KMS-11 (cell line): ENCODE data around the gene CCL2.

ENCODE experiments used
- H2AFZ ChIP-seq: fragments of 200-600 bp; sonication (generic); 2 replicates; pipeline ENCODE4 v1.6.1; 2016; ENCODE audit warnings: antibody characterized with exemption, mixed run types, low read depth
- H3K27ac ChIP-seq: fragments of 200-600 bp; sonication (generic); 2 replicates; pipeline ENCODE4 v1.6.1; 2016; ENCODE audit warnings: mild to moderate bottlenecking, mixed run types
- H3K27me3 ChIP-seq: fragments of 200-600 bp; sonication (generic); 2 replicates; pipeline ENCODE4 v1.6.1; 2017; ENCODE audit warnings: mild to moderate bottlenecking, low read depth, mixed run types, moderate library complexity; ENCODE audit not compliant: insufficient read depth
- H3K36me3 ChIP-seq: fragments of 200-600 bp; sonication (generic); 2 replicates; pipeline ENCODE4 v1.6.1; 2017; ENCODE audit warnings: mild to moderate bottlenecking, mixed run types; ENCODE audit not compliant: insufficient read depth
- H3K4me1 ChIP-seq: fragments of 200-600 bp; sonication (generic); 2 replicates; pipeline ENCODE4 v1.6.1; 2016; ENCODE audit warnings: mild to moderate bottlenecking, low read depth, mixed run types; ENCODE audit not compliant: poor library complexity, severe bottlenecking
- H3K4me2 ChIP-seq: fragments of 200-600 bp; sonication (generic); 2 replicates; pipeline ENCODE4 v1.7.0; 2016; ENCODE audit warnings: mild to moderate bottlenecking, mixed run types
- H3K4me3 ChIP-seq: fragments of 200-600 bp; sonication (generic); IDR thresholded peaks from 2 replicates; pipeline ENCODE4 v1.6.1; 2017; ENCODE audit warnings: low read depth, low read length, mixed read lengths; ENCODE audit not compliant: insufficient read depth
- H3K79me2 ChIP-seq: fragments of 200-600 bp; sonication (generic); 2 replicates; pipeline ENCODE4 v1.6.1; 2016; ENCODE audit warnings: low read depth, mixed run types; ENCODE audit not compliant: insufficient read depth
- H3K9ac ChIP-seq: fragments of 200-600 bp; sonication (generic); 2 replicates; pipeline ENCODE4 v1.6.1; 2016; ENCODE audit warnings: mild to moderate bottlenecking, mixed run types
- H4K20me1 ChIP-seq: fragments of 200-600 bp; sonication (generic); 2 replicates; pipeline ENCODE4 v1.6.1; 2016; ENCODE audit warnings: mild to moderate bottlenecking, mixed run types; ENCODE audit not compliant: insufficient read depth
- TF ChIP-seq, protein P1 (sequence below): fragments of 200-600 bp; sonication (generic); conservative IDR thresholded peaks from 2 replicates; pipeline ENCODE4 v1.6.1; 2017; ENCODE audit warnings: low read depth, mild to moderate bottlenecking, antibody characterized with exemption, low read length, moderate library complexity, mixed read lengths

CCL2 gene

DNA sequence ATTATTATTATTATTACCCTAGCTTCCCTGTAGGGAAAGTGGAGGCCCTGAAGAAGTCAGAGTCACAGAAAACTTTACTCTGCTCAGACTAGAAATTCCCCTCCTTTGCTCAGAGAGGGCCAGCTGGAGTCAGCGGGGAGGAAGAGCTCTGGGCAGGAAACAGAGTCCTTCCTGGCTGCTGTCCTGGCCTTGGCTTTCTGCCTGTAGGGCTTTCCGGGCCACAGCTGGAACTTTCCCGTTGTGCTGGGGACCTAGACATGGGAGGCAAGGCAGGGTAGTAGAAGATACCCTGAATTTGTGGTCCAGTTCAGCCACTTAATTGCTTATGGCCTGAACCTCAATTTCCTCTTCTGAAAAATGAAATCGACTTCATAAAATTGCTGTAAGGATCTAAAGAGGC is 14.0 kb upstream of the CCL2 start:
- Histone ChIP-seq H2AFZ (no peak overlapping the region), H4K20me1 (no peaks in the 10 kb centered on the region), H3K79me2 (no peaks in the 10 kb centered on the region), H3K36me3 (no peaks in the 10 kb centered on the region), H3K27me3 (no peaks in the 10 kb centered on the region), H3K4me3 (no peak overlapping the region), H3K4me2 (no peak overlapping the region), H3K9ac (no peak overlapping the region), H3K4me1 (no peaks in the 10 kb centered on the region), H3K27ac (no peak overlapping the region)
- TF ChIP-seq, protein P1, sequence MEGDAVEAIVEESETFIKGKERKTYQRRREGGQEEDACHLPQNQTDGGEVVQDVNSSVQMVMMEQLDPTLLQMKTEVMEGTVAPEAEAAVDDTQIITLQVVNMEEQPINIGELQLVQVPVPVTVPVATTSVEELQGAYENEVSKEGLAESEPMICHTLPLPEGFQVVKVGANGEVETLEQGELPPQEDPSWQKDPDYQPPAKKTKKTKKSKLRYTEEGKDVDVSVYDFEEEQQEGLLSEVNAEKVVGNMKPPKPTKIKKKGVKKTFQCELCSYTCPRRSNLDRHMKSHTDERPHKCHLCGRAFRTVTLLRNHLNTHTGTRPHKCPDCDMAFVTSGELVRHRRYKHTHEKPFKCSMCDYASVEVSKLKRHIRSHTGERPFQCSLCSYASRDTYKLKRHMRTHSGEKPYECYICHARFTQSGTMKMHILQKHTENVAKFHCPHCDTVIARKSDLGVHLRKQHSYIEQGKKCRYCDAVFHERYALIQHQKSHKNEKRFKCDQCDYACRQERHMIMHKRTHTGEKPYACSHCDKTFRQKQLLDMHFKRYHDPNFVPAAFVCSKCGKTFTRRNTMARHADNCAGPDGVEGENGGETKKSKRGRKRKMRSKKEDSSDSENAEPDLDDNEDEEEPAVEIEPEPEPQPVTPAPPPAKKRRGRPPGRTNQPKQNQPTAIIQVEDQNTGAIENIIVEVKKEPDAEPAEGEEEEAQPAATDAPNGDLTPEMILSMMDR: no peak

DNA sequence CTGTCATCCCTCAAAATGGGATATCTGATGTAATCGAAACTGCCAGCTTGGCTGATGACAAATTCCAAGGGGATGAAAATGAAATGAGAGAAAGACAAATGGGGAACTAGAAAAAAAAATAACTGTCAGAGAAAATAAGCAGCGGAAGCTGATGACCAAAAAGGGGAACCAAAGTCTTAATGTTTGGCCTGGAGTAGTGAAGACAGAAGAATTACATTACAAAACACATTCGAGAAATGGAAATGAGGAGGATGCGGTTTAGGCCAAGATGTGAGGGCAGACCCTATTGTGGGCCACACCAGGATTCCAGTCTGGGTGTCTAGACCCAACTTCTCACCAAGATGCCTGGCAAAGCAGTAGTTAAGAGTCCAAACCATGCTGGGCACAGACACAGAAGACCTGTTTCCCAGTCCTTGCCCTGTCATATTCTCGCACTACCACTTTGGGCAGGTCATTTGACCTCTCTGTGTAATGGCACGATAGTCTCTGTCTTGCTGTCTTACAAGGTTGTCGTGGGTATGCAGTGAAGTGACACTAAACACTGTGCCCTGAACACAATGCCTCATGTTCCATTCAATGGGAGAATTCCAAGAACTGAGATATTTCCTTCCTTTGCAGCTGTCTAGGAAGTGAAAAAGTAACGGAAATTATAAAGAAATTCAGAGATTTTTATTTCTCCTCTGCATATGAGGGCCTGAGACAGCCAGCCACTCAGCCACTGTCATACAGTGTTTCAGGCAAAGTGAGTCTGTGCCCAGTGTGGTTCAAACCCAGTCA is 12.3 kb upstream of the CCL2 start:
- Histone ChIP-seq H3K4me3 (no peak overlapping the region), H3K27me3 (no peaks in the 10 kb centered on the region), H3K27ac (no peak overlapping the region), H3K4me1 (peaks cover 5% of the 10 kb centered on the region), H4K20me1 (no peaks in the 10 kb centered on the region), H2AFZ (no peak overlapping the region), H3K4me2 (no peak overlapping the region), H3K9ac (no peak overlapping the region), H3K79me2 (no peaks in the 10 kb centered on the region), H3K36me3 (no peaks in the 10 kb centered on the region)
- TF ChIP-seq, protein P1: no peak

DNA sequence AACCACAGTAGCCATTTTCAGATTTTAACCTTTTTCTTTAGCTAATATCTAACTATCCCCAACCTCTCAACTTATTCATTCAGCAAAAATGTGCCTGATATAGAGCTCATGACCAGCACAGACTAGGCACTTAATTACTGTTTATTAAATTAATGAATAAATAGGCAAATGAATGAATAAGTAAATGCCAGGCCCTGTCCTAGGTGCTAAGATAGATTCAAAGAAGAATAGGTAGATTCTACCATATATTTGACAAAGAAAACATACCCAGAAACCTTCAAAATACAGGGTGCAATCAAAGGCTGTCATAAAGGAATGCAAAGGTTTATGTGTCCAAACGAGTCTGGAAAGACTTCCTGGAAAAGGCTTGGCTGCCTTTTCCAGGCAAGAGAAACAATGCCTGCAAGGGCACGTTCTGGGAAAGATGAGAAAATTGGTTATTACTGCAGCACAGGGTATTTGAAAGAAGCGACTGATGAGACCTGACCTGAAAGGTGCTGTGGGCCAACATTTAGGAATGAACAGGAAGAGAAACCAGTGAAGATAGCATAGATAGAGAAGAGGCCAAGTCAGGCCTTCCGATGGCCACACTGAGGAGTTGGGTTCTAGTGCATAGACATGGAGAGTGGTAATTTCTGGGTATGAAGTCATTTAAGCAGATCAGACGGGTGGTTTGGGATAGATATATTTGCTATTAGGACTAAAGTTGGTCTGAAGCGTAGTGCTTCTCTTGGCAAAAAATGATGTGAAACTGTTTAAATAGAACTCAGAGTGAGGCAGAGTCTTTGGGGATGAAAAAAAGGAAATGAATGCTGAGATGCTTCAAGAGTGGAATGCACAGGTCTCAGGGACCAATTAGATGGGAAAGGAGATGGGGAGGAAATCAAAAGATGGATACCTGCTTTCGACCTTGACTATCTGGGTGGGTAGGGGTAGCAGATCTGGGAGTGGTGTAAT is 11.4 kb upstream of the CCL2 start:
- no peak overlapping the region for H3K9ac ChIP-seq
- no peaks in the 10 kb centered on the region for H4K20me1 ChIP-seq
- no peak overlapping the region for H3K4me3 ChIP-seq
- TF ChIP-seq, protein P1: no peak
- no peak overlapping the region for H3K27ac ChIP-seq
- H2AFZ ChIP-seq: no peak overlapping the region
- H3K79me2 ChIP-seq: no peaks in the 10 kb centered on the region
- peaks cover 5% of the 10 kb centered on the region for H3K4me1 ChIP-seq
- H3K4me2 ChIP-seq: no peak overlapping the region
- H3K27me3 ChIP-seq: no peaks in the 10 kb centered on the region
- no peaks in the 10 kb centered on the region for H3K36me3 ChIP-seq

DNA sequence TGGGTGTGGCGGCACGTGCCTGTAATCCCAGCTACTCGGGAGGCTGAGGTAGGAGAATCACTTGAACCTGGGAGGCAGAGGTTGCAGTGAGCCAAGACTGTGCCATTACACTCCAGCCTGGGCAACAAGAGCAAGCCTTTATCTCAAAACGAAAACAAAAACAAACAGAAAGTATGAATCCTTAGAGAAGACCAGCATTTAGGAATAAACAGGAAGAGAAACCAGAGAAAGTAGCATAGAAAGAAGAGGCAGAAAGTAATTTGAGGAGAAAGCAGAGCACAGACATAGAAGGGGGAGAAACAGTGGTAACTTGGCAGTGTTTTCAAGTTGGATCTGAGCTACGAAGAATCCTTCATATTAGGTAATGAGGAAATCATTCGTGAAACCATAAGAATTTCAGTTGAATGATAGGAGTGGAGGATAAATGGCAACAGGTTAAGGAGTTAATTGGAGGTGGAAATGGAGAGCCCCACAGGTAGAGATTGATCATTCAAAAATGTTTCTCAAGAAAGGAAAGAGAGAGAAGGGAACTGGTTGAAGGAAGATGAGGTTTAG is 9.7 kb upstream of the CCL2 start:
- Histone ChIP-seq H4K20me1 (no peaks in the 10 kb centered on the region), H3K79me2 (no peaks in the 10 kb centered on the region), H3K4me3 (no peak overlapping the region), H3K36me3 (no peaks in the 10 kb centered on the region), H2AFZ (no peak overlapping the region), H3K27me3 (no peaks in the 10 kb centered on the region), H3K27ac (no peak overlapping the region), H3K4me2 (no peak overlapping the region), H3K4me1 (peaks cover 18% of the 10 kb centered on the region), H3K9ac (no peak overlapping the region)
- TF ChIP-seq, protein P1: no peak
